PC-9 (cell line): Measurements from ENCODE around the gene FAM72B.
"Not testable (repeated sequence)": the region's sequence is repeated elsewhere in the genome, so short reads cannot be mapped to it uniquely, and the experiment has no call there.

Source experiments
- CTCF ChIP-seq: fragments of 200-600 bp; sonication (generic); conservative IDR thresholded peaks from 2 replicates; pipeline ENCODE4 v1.6.1; 2017; ENCODE audit warnings: mixed run types, antibody characterized with exemption, mild to moderate bottlenecking, moderate library complexity
- EZH2 ChIP-seq: fragments of 200-600 bp; sonication (generic); IDR thresholded peaks from 2 replicates; pipeline ENCODE4 v1.8.0; 2017; ENCODE audit warnings: antibody characterized with exemption, low read depth

DNA sequence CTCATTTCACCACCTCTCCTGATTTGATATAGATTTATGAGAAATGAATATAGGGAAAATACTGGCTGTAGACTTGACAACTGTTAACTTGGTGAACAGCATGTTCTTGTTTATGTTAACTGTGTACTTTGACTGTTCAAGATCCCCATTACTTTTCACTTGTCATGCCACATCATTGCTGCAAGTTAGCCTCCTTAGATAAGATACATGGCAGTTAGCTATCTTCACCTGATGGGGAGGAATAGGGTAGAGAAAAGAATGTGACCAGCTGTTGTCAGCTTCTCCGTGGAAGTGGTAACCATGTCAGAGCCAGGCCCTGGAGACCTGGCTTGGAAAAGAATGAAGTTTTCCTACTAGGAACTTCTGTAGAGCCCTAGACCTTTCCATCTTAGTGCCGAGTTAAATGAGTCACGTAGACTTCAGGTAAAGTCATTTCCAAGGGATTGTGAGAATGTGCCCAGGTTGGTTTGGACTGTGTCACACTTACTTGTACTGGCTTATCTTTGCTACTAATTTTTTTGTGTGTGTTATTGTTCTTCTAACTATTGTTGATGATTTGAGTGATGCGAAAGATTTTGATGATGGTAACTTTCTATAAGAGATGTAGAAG is 42.3 kb upstream of the FAM72B start:
- TF ChIP-seq CTCF, EZH2: not testable (repeated sequence)
